ENCODE data around the gene LIN37.
A peak's percentile ranks its signal among the peaks of the same experiment; 100 is the strongest.

LIN37 gene

DNA sequence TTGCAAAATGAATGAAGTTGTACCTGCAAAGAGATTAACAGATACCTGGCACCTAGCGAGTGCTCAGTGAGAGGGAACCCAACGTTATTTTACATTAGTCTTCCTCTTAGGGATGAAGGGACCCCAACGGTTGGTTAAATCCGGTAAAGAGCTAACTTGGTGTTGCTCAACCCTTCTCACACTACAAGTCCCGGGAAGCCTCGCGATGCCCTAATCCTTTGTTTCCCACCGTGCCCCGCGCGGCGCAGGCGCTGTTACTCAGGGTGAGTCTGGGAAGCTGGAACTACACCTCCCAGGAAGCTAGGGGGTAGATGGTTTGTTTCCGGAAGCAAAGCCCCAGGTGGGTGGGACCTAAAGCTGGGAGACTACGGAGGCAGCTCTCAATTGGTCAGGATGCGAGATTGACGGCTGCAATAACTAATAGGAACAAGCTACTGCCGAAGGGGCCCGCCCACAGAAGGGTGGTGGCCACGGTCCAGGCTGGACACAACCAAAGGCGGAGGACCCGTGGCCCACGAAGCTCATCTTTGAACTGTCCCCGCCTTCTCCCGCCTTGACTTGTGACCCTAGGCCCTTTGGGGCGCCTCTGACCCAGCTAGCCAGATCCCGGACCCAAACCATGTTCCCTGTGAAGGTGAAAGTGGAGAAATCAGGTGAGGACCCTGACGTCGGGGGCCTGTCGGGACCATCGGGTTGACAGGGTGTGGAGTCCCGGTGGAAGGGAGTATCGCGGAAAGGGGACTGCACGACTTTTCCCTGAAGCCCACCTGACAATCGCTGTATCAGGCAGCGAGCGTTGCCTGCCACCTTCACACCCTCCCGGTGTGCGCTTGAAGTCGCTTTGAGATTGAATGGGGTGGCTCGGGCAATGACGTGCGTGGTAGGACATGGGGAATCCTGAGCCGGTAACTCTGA lies at the start of gene LIN37:
Gene LIN37, plus strand, starts transcription at position 471 of the 915 bp plus-strand sequence. Its CDS starts 149 bp downstream, at position 620.
- peak; percentile 87 for FAIRE-seq

- FAIRE-seq, result no peak
Observed at GRCh38 chr19:35702223-35703012, 46.0 kb upstream of the LIN37 start.

GRCh38 chr19:35703343-35703742 lies 45.0 kb upstream of the LIN37 start:
- no peak for FAIRE-seq

DNA sequence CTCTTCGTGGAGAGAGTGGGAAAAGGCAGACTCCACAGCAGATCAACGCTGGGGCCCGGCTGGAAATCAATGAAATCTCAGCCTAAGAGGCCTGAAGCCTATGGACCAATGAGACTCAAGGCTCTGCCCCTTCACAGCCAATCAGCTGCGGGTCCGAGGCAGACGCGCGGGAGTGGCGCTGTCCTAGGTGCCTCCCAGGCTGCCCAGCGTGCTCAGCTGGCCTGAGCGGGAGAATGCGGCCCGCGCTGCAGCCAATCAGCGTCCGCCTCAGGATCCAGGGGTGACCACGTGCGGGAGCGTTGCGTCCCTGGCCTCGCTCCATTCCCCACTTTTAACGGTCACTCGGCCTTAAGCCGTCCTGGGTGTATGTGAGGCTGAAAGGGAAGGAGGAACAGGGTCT lies 44.2 kb upstream of the LIN37 start, which contains the start of gene ZBTB32:
Gene ZBTB32, plus strand, starts transcription at position 341 of the 400 bp plus-strand sequence. CDS start 10,069 bp downstream, outside the sequence.
- no peak for FAIRE-seq

GRCh38 chr19:35708391-35708790 lies 40.0 kb upstream of the LIN37 start:
- FAIRE-seq, result no peak

DNA sequence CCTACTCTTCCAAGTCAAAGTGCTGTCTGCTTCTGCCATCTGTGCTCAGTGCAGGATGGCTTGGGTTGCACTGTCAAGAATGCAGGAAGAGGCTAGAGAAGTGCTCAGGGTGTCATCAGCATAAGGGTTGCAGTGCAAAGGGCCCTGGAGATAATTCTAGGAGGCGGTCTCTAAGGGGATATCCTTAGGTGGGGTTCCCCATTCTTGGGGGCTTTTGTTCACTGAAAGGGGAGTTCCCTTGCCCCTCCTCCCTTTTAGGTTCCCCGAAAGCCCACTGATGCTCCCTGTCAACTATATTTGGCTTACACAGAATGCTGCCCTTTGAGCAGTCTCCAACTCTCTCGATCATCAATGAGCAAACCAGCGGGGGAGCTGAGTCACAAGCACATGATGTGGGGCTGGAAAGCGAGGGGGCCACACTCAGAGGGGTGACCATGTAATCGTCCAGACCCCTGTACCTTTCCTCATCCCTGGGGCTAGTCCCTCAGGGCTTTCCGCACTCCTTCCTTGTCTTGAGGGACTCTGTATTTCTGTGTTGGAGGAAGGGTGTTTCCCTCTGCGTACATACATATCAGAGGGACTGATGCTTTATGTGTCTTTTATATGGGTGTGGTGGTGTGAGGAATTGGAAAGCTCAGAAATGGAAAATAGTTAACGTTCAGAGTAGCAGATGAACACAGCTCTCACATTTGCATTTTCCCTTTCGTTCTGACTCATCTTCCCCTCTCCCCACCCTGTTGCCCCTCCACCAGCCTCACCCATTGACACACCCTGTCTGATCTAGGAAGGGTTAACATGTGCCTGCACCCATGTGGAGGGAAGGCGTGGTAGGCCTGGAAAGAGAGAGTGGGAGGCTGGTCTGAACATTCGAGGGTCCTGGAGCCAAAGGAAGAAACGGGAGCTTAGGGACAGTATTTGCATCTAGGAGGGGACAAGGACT lies 37.3 kb upstream of the LIN37 start:
- FAIRE-seq, result no peak

DNA sequence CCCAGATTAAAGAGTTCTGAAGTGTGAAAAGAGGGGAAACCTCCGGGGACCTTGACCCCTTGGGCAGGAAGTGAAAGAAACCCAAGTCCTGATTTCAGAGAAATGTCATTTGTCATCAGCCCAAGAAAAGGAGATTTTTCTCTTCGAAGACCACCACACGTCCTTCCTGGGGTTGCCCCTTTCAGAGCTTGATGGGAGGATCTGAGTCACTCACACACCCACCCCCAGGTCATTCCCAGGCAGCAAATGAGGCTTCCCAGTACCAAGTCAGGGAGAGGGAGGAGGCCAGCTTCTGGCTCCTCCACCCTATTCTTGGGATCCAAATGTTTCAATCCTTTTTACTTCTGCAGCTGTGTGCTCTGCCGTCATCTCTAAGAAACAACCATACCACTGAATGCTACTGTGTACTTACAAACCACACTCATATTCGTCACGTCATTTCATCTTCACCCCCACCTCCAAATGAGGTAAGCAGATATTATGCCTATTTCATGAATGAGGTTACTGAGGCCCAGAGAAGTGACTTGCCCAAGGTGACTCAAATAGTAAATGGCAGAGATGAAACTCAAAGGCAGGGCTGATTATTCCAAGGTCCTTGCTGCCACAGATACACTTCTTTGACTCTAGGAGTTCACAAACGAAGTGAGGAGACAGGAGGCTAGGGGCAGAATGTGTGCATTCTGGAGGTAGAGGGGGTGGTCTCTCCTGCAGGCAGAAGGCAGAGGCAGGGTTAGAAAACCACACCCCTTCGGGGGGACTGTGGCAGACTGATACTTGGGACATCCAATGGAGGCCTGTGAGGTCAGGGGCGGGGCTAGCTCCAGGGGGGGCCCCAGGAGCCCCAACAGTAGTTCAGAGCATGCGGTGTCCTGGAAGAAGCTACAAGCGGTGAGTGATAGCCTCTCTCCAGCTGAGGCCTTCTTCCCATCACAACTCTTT lies 35.5 kb upstream of the LIN37 start:
- no peak for FAIRE-seq

- no peak for FAIRE-seq
Observed at GRCh38 chr19:35713506-35713850, 34.9 kb upstream of the LIN37 start.

DNA sequence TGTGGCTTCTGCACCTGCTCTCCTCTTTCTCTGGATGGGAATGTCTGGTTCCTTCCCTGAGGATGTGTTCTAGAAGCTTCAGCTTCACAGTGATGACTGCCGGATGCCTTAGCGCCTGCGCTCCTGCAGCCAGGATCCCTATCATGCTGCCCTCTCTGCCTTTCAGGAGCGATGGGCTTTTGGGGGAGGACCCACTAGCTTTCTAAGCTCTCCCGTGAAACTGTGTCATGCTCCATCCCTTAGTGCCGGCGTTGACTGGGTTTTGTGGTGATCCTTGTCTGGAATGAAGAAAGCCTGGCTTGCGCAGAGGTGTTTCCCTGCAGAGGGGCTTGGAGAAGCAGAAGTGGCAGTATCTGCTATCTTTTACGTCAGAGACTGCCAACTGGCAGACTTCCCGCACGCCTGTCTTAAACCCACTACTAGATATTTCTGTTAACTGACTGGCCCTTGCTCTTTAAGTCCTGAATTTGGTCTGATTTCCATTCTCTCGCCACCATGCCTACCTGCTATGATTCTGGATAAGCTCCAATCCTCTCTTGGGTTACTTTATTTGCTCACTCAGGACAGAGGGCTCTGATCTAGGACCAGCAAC lies 34.4 kb upstream of the LIN37 start:
- FAIRE-seq, result no peak

- FAIRE-seq, result no peak
Observed at GRCh38 chr19:35714601-35715354, 33.6 kb upstream of the LIN37 start.

DNA sequence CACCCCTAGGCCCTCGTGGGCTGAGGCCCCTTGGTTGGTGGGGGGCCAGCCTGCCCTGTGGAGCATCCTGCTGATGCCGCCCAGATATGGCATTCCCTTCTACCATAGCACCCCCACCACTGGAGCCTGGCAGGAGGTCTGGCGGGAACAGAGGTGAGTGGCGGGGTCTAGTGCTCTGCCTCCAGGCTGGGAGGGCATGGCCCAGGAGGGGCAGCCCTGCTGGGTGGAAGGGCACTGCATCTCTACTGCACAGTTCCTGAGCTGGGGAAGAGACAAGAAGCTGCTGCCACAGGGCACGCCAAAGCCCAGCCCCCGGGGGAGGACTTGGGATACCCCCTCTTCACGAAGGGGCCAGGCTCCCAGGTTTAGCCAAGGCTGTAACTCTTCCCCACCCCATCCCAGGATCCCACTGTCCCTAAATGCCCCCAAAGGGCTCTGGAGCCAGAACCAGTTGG lies 33.0 kb upstream of the LIN37 start:
- FAIRE-seq, result no peak

DNA sequence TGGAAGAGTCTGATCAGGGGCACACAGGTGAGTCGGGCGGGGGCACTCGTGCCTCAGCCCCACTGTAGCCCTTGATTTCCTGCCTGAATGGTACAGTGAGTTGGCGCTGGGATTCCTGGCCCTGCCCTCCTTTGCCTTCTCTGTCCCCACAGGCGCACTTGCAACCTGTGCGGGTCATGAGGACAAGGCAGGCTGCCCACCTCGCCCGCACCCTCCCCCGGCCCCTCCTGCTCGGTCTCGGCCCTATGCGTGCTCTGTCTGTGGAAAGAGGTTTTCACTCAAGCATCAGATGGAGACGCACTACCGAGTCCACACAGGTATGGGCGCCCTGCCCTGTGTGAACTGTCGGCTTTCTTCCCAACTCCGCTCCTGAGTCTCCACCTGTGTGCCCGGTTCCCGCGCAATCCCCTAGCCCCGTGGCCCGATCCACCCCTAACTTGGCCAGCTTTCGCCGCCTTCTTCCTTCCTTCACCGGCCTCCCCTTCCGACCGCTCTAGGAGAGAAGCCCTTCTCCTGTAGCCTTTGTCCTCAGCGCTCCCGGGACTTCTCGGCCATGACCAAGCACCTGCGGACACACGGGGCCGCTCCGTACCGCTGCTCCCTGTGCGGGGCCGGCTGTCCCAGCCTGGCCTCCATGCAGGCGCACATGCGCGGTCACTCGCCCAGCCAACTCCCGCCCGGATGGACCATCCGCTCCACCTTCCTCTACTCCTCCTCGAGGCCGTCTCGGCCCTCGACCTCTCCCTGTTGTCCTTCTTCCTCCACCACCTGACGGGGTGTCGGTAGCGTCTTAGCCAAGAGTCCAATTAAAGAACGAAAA lies 32.2 kb upstream of the LIN37 start:
- FAIRE-seq, result no peak

DNA sequence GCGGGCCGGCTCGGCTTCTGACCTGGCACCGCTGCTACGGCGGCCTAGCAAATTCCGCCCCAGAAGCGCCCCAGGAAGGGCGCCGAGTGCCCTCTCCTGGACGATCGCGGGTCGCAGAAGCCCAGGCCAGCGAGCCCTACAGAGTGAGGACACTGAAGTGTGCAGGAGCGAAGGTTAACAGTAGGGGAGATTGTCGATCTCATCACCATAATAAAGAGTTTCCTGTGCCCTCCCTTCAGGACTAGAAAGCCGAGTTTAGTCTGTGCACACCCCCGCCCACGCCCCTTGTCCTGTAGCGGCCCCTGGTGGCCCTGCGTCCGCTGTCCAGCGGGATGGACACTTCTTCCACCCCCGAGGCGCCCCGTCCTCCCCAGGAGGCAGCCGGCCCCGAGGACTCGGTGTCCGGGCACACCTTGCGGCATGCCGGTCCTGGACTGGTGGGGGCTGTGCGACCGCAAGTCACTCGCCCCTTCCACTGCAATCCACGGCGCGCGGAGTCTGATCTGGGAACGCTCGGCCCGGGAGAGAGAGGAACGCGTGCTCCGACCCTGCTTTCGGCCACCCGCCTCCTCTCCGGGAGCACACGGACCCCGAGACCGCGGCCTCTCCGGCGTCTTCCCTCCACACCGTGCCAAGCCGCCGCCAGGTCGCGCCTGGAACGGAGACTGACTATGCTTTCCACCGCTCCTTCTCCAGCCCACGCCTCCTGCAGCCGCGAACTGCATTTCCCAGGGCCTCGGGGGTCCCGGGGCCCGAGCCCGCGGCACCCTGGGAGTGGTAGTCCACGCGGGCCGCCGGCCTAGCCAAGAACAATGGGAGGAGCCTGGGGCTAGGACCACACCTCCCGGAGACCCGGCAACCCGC lies 31.3 kb upstream of the LIN37 start:
- no peak for FAIRE-seq

DNA sequence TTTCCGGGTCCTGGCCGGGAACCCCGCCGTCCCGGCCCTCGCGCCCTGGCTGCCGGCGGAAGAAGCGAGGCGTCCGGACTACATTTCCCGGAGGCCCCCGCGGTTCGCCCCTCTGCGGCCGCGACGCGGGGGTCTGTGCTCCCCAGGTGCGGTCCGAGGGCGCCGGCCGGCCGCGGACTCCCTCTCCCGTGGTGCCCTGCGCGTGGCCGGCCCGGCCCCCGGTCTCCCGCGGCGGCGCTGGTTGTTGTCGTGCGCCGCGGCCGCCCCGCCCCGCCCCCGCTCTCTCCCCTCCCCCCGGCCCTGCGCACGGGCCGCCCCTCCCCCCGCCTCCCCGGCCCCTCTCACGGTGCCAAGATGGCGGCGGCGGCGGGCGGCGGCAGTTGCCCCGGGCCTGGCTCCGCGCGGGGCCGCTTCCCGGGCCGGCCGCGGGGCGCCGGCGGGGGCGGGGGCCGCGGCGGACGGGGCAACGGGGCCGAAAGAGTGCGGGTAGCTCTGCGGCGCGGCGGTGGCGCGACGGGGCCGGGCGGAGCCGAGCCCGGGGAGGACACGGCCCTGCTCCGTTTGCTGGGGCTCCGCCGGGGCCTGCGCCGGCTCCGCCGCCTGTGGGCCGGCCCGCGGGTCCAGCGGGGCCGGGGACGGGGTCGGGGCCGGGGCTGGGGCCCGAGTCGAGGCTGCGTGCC lies 30.6 kb upstream of the LIN37 start, which contains the start of gene KMT2B:
Gene KMT2B, plus strand, starts transcription at position 339 of the 680 bp plus-strand sequence. Its CDS starts 16 bp downstream, at position 355.
- FAIRE-seq, result no peak

DNA sequence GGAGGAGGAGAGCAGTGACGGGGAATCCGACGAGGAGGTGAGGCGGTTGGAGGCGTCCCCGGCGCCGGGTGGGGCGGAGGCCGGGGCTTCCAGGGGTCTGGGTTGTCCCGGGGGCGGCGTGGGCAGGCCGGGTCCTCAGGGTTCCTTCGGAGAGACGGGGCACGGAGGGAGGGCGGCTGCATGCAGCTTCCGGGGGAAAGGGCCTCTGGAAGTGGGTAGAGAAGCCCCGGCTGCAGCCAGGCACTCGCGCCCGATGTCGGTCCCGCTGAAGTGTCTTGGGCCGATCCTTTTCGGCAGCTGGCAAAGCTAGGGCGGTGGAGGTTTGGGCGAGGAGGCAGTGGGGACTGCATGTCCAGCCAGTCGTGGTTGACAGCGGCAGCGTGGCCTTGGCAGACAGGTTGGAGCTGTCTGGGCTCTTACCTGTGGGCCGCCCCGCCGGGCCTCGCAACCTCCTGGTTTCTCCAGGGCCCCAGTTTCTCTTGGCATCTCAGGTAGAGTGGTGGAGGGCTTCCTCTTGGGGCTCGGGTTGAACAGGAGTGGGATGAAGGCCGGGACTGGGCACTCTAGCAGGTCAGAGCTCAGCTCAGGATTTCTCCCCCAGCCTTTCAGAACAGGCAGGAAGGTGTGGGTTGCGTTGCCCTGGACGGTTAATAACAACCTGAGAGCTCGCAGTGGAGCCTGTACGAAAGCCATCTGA lies 29.9 kb upstream of the LIN37 start:
- FAIRE-seq, result no peak

- no peak for FAIRE-seq
Observed at GRCh38 chr19:35719402-35720162, 28.8 kb upstream of the LIN37 start.
